Stimulated activated CD4-positive, alpha-beta T cell treated with anti-CD3 and anti-CD28 coated beads, Interleukin-1b, Interleukin-23, amount 100 ng/mL, for 4 hours (primary cell): ENCODE data around the gene PDZD2.

Experiments
- DNase-seq, 2 donors: peaks; one replicate each; pipeline ENCODE4 v3.0.0-alpha.2; 2020; ENCODE audit warnings: low read depth in 2 of 2

Gene PDZD2

DNA sequence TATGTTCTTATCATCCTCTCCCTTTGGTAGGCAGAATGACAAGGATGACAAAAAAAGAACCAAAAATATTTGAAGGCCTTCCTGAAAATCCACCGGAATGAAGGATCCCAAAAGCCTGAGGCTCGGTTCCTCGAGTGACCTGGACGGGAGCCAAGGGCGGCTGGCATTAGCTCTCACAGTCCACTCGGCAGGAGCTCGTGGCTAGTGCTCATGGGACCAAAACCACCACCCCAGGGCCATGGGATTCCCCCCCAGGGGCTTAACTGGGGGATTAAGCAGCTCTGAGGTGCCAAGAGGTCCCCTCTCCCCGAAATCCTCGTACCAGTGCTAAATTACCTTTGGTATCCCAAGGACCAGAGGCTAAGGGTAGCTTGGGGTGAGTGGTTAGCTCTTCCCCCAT is 586 bp upstream of the PDZD2 start:
- no peak for DNase-seq

DNA sequence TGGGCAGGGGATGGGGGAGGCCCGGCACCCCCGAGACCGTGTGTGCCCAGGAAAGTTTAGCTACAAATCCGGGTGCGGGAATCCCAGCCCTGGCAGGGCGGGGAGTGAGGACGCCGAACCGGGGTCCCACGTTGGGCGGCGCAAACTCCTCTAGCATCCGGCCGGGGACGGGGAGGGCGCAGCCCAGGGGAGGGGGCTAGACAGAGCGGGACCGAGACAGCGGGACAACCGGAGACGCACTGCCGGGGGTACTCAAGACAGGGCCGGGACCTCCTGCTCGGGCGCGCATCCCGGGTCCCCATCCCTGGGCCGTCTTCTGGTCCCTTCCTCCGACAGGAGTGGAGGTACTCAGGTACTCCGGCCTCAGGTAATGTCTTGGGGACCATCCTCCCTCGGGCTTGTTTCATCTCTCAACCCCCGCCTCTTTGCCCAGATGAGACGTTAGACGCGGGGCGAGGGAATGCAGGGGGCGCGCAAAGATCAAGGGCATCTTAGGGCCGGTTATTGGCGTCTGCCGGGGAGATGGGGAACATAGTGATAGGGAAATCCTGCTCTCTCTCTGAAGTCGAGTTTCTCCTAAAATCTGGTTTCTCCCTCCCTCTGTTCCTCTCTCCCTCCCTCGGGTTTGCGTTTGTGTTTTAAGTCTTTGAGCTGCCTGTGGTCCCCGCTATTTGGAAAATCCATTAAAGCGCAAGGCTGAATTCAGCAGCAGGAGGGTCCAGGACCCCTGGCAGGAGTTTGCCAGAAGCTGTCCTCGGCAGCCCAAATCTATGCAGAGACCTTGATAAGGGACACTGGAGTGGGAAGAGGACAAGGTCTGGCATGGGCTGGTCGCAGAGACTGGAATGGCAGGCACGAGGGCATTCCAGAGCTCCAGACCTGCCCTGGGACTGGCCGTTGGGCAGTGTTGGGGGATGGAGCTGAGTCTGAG is 815 bp downstream of the PDZD2 start:
- DNase-seq: no peak

DNA sequence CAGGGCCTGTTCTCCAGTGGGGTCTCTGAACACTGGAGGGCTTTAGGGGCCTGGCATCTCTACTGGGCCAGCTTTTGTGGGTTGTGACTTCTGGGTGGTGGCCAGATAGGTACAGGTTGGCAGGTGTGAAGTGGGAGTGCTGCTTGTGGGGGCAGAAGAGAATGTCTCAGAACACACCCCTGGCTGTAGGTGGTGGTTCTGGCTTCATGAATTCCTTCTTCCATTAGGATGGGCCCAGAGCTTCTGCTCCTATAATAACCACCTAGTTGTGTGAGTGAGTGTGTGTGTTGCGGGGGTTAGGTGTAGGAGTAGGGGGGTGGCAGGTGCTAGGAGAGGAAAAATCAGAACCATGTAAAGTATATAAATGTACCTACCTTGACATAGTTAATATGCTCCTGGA is 1.6 kb downstream of the PDZD2 start:
- DNase-seq: no peak

DNA sequence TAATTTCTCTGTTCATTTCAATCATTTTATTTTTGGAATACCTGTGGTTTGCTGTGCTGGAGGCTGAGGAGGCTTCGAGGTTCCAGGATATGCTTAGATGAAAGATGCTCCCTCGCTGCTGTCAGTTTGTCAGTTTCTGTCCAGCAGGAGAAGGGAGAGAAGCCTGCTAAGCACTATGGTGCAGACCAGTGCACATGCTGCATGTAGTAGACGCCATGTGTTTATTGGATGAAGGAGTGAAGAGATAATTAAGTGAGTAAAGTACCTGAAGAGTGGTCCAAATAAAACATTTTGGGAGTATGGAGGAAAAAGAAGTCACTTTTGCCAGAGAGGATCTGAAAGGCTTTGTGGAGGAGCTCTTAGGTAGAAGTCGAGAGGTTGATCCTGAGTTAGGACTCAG is 2.1 kb downstream of the PDZD2 start:
- no peak for DNase-seq

DNA sequence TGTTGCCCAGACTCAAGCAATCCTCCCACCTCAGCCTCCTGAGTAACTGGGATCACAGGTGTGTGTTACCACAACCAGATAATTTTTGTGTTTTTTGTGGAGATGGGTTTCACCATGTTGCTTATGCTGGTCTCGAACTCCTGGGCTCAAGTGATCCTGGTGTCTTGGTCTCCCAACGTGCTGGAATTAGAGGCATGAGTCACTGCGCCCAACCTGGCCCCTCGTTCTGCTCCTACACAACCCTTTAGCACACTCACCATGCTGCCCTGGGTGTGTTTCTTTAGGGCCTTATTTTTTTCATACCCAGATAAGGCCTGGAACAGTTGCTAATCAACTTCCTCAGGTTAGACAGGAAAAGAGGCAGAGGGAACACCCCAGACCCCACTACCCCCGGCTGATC is 2.6 kb downstream of the PDZD2 start:
- DNase-seq: no peak

DNA sequence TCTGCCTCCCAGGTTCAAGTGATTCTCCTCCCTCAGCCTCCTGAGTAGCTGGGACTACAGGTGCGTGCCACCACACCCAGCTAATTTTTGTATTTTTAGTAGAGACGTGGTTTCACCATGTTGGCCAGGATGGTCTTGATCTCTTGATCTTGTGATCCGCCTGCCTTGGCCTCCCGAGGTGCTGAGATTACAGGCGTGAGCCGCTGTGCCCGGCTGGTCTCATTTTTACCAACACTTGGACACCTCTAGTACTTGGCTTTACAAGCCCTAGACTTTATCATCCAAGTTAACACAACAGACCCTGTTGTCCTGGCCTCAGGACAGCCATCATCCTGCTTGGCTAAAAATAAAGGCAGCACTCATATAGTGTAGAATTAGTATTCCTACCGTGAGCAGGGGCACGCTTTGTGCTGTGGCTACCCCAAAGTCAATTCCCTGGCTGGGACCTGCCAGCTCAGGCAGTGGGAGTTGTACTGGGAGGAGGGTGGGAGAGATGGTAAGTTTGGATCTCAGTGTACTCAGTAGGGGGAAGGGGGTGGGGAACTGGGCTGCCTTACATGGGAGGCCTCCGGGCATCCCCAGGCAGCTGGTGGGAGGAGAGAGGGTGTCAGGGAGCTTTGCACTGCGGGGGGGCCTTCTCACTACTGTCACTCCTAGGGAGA is 6.6 kb downstream of the PDZD2 start:
- no peak for DNase-seq

DNA sequence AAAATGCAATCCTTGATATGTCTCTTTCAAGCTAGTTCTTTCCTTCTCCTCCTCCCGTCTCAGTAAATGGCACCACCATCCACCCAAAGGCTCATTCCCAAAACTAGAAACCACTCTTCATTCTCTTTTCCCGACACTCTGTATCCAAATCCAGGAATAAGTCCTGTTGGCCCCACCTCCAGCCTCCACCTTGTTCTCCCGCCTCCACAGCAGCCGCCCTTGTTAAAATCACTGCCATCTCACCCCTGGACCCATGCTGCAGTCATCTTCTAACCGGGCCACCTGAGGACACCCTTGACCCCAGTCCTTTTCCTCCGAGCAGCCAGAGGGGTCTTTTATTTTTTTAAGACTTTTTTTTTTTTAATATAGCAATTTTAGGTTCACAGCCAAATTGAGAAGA is 9.4 kb downstream of the PDZD2 start:
- no peak for DNase-seq

DNA sequence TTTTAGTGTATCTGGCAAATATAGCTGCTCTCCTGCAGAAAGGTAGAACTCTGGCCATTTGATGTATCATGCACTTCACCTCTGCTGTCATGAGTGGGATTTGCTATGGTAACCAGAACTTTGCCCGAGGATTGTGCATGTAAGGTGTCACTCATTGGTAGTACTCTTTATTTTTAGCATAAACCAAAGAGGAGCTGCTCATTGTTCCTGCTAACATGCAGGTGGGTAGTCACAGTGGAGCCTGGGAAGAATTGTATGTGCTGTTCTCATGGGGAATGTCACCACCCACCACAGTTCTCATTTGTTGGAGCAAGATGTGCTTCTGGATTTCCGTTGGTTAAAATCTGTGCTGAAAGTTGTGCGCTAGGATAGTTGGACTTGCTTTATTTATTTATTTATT is 12.3 kb downstream of the PDZD2 start:
- DNase-seq: no peak

DNA sequence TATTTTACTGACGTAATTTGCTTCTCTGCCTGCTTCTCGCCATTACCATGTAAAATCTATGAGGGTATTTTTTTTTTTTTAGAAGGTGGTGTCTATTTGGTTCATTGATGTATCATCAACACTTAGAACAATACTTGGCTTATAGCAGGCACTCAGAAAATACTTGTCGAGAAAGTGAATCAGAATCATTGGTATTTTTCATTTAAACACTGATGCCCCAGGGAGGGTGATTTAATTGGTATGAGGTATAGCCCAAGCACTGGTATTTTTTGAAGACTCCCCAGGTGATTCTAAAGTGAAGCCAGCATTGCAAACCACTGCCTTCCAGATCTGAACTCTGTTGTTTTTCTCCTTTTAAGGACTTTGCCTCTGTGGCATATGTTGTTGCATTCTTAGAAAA is 16.6 kb downstream of the PDZD2 start:
- no peak for DNase-seq

DNA sequence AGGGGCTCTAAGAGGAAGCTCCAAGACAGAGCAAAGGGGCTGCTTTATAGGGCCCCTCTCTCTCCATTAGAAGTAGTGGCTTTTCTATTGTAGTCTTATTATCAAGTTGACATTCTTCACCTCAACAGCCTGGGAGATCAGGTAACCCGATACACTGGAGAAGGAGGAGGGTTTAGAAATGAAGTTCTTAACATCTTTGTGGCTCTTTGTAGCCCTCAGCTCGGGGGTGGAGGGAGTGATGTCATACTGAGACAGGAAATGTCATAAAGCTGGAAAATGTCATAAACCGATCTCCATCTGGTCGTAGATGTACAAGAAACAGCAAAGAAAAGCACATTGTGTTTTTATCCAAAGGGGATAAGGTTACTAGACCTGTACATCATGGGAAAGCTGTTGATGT is 17.9 kb downstream of the PDZD2 start:
- no peak for DNase-seq

DNA sequence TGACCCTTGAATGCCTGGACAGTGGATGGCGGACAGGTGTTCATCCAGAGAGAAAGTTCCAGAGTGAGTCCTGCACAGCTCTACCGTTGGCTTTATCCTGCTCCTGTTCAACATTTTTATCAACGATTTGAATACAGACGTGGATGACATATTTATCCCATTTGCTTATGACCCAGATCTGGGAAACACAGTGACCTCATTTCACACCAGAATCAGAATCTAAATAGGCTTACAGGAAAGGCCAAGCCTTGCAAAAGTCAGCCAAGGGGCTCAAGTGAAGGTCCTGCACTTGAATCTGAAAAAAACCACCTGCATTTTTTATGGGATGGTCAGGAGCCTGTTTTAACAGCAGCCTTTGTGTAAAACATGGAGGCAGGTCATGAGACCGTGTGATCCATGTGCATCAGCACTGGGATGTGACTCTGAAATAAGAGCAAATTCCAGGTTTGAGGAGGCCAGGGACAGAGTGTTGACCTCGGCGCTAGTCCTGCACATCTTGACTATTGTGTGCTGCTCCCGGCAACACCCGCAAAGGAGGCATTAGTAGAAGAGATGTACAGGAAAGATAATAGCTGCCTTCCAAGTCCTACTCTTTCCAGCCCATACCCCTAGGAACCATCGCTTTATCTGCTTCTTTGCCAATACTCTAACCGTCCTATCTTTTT is 18.5 kb downstream of the PDZD2 start:
- no peak for DNase-seq

DNA sequence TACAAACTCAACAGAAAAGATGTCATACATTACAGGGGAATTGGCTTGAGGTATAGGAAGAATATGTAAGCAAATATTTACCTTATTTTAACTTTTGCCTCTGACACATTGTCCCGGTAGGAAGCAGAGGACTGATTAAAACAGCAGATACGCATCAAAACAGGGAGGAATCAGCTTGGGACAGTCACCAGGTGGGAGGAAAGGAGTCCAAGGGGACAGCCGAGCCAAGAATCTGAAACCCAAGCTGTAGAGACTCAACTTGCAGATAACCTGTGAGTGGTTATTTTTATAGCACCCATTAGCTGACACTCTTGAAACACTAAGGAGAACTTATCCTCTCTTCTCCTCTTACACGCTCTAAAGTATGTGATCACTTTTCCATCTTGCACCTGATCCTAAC is 22.3 kb downstream of the PDZD2 start:
- DNase-seq: no peak

DNA sequence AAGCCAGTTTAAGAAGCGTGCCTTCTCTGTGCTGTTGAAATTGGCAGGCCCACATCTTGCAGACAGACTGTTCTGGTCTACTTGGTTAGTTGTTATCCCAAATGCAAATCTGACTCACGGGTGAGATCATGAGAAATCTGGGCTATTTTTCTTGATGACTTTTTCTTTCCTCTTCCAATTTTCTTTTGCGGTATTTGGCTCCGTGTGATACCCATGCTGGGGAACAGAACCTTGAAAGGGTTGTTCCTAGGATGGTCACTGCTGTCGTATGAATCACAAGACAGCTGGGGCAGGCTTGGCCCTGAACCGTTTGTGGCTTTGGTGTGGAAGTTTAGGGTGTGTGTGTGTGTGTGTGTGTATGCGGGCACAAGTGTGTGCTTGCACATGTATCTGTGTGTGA is 24.6 kb downstream of the PDZD2 start:
- DNase-seq: no peak

DNA sequence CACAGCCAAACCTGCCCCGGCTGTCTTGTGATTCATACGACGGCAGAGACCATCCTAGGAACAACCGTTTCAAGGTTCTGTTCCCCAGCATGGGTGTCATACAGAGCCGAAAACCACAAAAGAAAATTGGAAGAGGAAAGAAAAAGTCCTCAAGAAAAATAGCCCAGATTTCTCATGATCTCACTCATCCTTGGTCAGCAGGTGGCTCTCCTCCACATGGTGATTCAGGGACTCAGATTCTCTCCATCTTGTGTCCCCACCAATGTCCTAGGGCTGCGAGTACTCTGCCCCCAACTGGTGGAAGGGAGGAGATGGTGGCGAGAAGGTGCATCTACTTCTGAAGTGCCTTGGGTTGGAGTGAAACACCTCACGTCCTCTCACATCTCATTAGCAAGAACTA is 25.6 kb downstream of the PDZD2 start:
- no peak for DNase-seq

DNA sequence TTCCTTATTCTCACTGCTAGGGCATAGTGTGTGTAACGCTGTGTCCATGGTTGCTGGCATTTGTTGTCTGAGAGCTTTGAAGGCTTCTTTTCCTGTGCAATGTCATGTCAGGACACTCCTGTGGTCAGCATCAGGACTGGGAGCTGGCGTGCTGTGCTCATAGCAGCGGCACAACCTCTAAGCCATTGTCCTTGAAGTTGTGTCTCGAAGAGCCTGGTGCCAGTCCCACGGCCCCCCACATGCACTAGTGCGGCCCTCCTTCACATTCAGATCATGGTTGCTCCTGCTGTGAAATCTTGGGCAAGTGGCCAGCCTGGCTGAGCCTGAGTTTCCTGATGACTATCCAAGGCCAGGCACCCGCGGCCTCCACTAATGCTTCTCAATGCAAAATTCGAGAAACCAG is 32.4 kb downstream of the PDZD2 start:
- DNase-seq: no peak

DNA sequence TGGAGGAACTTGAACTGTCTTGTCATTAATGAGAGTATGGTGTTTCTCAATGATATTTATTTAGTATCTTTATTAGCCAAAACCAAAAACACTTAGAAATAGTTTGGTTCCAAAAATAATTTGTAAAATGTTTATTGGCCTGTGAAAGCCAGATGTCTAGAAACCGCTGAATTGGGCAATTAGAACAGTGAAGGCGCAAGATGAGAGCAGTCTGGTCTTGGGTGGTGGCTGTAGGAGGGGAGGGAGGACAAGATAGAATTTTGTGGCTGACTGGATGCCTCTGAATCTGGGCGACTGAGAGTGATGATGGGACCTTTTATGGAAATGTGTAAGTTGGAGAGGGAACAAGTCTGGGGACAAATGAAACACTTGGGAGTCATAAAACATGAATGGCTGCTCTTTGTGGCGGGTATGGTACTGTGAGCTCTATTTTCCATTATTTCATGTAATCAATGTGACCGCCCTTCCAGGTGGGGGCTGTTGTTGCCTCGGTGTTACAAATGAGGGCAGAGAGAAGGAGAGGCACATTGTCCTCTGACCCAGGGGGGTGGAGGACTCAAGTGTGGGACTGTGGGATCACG is 35.5 kb downstream of the PDZD2 start:
- no peak for DNase-seq

DNA sequence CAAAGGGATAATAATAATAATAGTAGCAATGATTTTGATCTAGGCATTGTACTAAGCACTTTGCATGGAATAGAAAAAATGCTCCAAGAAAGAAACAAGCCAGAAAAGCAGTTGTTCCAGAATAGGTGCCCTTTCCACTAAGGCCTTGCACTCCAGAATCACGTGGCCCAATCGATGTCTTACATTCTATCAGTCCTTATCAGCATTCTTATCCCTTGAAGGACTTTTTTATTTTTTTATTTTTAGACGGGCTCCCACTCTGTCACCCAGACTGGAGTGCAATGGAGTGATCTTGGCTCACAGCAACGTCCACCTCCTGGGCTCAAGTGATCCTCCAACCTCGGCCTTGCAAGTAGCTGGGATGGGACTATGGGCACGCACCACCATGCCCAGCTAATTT is 36.5 kb downstream of the PDZD2 start:
- no peak for DNase-seq

DNA sequence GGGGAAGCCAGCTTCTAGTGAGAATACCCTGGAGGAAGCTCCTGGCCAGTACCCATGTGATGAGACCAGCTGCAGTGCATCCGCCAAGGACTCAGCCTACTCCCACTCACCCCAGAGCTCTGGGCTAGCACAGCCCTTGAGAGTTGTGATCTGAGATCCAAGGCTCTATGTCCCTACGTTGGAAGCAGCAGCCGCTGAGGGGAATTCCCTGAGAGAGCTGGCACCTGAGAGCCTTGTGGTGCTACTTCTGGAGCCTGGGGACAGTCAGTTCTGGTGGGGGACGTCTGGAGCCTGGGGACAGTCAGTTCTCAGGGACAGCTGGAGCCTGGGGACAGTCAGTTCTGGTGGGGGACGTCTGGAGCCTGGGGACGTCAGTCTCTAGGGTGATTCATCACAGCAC is 39.2 kb downstream of the PDZD2 start:
- DNase-seq: no peak

DNA sequence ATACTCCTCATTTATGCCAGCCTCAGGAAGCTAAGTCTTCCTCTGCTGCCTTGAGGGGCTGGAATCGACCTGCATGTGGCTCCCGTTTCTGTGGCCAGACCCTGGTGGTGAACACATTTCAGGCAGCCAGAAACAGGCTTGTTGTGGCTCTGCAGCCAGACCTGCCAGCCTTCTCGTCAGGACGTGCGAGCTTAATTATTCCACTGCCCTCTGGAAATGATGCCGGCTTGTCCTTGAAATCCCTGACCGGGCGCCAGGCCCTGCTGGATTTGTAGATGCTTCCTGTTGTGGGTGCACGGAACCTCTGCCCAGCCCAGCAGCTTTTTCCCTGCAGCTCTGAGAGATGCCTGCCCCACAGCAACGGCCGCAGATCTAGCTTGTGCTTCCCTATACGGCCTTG is 41.6 kb downstream of the PDZD2 start:
- DNase-seq: no peak

DNA sequence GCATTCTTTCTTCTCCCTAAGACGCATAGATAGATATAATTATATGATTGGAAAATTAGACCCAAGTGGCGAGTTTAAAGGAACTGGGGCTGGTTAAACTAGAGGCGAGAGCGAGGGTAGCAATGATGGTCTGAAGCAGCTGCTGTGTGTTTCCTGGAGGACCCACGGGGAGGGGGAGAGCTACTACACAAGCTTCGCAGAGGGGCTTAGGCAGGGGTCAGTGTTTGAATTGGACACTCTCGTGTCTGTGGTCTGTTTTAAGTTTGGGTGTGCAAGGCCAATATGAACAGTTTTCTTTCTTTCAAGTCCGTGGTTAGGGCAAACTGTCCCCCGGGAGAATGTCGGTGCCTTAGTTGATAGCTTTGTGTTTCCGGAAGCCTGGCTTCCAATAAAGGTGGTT is 43.1 kb downstream of the PDZD2 start:
- DNase-seq: no peak

DNA sequence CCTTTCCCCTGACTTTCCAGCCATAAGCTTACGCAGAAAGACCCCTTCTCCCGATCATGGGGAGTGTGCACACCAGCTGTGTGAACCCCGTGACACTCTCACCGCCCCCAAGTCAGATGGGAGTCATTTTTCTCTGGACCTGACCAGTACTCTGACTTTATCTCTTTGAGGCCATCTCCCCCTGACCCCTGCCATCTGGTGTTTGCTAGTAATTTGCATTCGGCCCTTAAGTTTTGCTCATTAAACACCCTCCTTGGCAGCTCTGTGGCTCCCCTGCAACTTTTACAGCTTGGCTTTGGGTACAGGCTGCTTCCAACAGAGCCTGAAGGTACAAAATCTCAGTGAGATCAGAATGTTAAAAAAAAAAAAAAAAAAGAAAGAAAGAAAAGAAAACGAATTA is 43.9 kb downstream of the PDZD2 start:
- no peak for DNase-seq

DNA sequence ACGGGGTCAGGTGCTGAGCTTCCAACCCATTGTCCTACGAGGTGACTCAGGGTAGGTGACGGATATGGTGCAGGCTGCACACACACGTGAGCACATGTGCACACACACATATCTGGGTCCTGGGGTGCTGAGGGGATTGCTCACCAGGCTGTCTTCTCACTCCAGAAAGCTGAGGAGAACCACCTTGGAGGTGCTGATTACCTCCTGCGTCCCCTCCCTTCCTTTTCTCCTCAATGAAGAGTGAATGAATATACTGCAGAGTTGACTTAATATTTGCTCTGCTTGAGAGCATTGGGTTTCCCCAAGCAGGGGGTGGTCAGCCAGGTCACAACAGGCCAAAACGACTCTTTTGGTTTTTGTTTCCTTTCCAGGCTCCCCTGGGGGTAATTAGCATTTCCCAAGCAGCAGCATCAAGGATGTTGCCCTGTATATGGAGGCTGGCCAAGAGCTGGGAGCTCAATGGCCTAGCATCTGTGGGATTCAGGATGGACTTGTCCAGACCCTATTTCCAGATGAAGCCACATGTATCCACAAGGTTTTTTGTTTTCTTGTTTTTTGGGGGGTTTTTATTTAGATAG is 49.7 kb downstream of the PDZD2 start:
- no peak for DNase-seq
